C4-2B (cell line): Measurements from ENCODE around the gene DKK1.

Source experiments
- ZFX ChIP-seq: fragments of 450-650 bp; IDR thresholded peaks from 2 replicates; pipeline ENCODE4 v1.6.1; 2017
- TF ChIP-seq, protein P1 (sequence below): fragments of 450-650 bp; conservative IDR thresholded peaks from 2 replicates; pipeline ENCODE4 v1.5.1; 2017; ENCODE audit warnings: mild to moderate bottlenecking

DNA sequence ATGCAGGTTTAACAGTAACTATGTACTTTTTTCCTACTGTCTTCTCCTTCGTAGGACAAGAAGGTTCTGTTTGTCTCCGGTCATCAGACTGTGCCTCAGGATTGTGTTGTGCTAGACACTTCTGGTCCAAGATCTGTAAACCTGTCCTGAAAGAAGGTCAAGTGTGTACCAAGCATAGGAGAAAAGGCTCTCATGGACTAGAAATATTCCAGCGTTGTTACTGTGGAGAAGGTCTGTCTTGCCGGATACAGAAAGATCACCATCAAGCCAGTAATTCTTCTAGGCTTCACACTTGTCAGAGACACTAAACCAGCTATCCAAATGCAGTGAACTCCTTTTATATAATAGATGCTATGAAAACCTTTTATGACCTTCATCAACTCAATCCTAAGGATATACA lies 2.4 kb downstream of the DKK1 start:
- TF ChIP-seq, protein P1, sequence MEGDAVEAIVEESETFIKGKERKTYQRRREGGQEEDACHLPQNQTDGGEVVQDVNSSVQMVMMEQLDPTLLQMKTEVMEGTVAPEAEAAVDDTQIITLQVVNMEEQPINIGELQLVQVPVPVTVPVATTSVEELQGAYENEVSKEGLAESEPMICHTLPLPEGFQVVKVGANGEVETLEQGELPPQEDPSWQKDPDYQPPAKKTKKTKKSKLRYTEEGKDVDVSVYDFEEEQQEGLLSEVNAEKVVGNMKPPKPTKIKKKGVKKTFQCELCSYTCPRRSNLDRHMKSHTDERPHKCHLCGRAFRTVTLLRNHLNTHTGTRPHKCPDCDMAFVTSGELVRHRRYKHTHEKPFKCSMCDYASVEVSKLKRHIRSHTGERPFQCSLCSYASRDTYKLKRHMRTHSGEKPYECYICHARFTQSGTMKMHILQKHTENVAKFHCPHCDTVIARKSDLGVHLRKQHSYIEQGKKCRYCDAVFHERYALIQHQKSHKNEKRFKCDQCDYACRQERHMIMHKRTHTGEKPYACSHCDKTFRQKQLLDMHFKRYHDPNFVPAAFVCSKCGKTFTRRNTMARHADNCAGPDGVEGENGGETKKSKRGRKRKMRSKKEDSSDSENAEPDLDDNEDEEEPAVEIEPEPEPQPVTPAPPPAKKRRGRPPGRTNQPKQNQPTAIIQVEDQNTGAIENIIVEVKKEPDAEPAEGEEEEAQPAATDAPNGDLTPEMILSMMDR = no peak
- TF ChIP-seq ZFX = no peak
